ENCODE results near the gene PDE4D.
A peak's percentile ranks its signal among the peaks of the same experiment; 100 is the strongest.
"Not testable (repeated sequence)": the region's sequence is repeated elsewhere in the genome, so short reads cannot be mapped to it uniquely, and the experiment has no call there.

Gene PDE4D

DNA sequence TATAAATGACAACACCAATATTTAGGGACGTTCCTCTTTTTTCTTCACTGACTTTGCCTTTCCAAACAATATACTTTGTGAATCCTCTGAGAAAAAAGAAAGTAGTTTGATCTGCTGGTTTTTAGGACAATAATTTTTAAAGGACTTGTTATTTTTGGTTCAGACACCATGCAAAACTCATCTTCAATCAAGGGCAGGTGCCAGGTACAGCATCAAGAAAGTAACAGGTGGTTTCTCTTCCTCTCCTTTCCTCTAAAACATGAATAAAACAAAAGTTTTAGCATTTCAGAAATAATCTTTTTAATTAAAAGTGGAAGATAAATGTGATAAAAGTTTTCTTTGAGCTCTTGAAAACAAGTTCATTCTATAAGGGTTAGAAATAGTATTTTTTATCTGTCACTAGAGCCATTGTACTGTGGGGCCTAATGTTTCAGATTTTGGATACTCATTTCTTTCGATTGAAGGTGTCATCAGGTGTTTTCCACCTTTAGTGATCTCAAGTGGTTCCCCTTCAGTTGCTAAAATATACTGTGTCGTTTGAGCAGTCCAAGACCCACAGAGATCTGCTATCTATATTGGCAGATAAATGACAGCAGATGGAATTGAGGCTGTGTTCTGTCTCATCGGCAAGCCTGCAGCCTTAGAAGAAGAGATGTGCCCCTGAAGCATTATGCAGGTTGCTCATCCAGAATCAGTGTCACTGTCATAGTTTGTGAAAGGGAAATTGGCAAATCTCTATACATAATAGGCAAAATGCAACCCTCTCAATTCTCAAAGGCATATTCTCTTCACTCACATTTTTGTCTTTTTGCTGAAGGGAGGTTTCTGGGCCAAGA lies 499.7 kb downstream of the PDE4D start:
- no peak for DNase-seq

DNA sequence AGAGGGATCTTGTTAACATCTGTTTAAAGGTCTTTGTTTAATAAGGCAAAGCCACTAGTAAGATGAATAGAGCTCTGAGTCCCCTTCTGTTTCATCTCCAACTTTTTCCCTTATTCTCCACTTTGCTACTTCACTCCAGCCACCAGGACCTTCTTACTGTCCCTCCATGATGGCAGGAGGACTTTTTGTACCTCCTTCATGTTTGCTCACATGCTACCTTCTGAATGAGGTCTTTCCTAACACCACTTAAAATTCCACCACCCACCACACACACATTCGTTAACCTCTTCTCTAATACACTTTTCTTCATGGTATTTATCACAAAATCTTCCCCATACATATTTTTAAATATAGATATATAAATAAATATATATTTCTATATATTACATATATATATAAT lies 501.9 kb downstream of the PDE4D start:
- DNase-seq = peak; percentile 51

DNA sequence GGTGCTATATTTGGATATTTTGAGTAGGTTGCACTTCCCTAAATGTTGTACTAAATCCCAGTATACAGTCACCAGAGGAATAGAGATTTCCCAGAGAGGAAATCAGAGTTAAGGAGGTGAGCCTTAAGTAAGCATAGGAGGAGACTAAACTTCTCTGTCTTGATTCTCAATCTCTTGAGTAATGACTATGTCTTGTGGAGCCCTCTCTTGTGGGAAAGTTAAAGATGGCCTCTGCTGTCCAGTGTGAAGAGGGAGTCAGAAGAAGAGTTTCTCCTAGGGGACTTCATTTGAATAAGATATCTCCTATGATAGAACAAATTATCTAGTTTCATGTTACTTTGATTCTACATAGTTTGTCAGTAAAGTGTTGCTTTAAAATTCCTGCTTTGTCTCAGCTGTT lies 502.5 kb downstream of the PDE4D start:
- peak; percentile 41 for DNase-seq

DNA sequence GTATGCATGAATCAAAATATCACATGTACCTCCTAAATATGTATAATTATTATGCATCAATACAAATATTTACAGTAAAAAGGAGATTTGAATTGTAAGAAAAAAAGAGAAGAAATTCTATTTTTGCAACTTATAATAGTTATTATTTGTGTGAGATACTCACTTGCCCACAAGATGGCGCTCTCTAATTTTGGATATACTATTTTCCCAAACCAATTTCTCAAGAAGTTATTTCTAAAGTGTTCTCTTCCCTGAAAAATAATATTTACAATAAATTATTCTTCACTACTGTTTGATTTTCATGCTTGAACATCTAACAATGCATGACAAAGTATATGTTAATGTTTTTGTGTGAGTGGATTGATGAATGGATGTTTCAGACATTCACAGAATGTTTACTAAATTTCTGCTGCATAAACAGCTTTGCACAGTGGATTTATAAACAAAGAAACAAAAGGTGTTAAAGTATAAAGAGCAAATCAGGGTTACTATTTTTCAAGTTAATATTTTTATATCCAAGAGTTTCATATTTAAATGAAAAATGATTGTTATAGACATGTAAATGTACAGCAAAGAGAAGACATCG lies 503.4 kb downstream of the PDE4D start:
- peak; percentile 44 for DNase-seq

DNA sequence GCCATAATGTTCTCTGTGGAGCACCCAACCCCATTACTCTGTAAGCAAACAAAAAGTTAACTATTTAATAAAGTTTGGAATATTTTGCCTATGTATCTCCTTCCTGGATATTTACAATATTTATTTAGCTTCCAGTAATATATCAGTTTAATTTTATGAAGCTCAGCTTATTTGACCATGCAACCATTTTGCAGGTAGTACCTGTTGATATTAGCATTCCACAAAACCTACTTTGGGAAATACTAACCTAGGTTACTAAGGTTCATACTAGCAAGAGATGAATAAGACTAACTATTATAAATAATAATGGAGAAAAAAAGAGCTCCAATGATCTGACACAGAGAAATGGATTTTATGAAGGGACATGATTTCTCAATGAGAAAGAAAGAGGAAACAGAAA lies 506.4 kb downstream of the PDE4D start:
- no peak for DNase-seq

DNA sequence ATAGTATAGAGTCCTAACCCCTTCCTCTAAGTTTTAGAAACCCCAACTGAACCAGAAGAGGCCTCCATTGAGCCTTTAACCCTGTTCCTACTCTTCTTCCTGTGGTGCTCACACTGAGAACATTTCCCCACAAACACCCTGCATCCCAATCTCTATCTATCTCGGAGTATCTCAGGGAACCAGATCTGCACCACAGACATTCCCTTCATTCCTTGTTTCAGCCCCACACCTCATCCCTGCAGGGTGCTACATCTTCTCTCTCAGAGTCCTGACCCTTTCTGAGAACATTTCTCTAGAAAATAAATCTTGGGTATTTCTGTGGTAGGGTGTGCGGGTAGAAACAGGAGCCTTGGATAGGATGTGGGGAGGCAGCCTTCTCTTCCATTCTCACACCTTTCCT lies 507.8 kb downstream of the PDE4D start:
- no peak for DNase-seq

DNA sequence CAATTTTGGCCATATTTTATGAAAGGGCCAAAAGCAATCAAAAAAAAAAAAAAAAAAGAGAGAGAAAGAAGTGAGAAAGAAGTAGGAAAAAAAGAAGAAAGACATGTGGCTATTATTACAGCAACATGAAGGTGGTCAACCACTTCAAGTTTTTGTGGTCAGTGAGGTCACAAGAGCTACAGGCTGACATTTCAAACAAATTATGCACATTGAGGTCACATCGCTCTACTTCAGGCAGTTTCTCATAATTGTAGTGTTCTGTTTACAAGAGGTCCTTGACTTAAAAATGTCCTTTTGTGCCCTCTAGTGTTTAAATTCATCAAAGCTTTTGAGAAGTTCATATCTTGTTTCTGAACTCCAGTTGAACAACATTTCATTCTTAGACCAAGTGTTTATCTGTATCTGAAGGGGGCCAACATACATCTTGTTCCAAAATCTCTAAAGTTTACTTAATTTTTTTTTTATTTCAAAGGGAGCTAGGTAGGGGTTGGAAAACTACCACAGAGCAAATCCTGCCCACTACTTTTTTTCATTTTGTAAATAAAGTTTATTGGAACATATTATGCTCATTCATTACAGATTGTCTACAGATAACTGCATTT lies 513.1 kb downstream of the PDE4D start:
- DNase-seq = peak; percentile 69

DNA sequence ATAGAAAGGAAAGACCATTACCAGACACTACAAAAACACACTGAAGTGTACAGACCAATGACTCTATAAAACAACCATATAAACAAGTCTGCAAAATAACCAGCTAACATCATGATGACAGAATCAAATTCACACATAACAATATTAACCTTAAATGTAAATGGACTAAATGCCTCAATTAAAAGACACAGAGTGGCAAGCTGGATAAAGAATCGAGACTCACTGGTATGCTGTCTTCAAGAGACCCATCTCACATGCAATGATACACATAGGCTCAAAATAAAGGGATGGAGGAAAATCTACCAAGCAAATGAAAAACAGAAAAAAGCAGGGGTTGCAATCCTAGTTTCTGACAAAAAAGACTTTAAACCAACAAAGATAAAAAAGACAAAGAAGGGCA lies 519.5 kb downstream of the PDE4D start:
- DNase-seq = not testable (repeated sequence)

DNA sequence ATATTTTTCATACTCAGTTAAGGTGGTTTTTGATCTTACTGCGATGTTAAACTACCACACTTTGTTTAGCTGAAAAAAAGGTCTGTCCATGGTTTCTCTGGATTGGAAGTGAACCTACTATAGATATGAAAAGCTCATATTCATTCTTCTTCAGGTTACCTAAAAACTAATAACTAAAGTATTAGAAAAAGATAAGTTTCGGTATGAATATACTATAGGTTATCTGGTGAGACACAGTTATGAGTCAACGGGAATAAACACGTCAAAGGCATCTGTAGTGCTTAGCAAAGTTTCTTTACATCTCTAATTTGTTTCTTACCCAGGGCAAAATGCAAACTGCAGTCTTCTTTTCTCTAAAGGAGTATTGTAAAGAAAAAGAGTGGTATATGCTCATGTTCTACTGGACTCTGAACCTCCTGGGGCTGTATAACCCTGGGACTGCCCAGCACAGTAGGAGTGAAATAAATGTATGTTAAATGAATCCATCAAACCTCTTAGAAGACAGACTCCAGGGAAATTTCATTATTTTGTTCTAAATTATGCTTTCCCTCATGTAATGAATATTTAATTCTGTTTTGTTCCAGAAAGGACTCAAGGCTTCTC lies 521.9 kb downstream of the PDE4D start:
- no peak for DNase-seq

DNA sequence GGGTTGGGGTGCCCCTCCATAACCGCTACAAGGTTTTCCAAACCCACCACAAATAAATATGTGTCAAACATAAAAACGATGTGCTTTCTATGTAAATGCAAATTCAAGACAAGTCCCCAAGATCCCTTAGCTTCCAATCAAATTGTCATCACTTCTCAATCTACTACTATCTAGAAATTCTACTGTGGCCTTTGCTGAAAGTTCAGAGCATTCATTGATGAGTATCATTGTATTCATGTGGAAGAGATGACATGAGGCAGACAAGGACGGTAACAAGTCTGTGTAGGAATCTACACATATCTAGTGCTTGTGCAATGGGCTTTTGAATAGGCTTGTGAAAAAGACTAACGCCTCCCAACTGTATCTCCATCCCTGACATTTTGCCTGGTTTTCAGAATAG lies 524.6 kb downstream of the PDE4D start:
- DNase-seq = no peak

DNA sequence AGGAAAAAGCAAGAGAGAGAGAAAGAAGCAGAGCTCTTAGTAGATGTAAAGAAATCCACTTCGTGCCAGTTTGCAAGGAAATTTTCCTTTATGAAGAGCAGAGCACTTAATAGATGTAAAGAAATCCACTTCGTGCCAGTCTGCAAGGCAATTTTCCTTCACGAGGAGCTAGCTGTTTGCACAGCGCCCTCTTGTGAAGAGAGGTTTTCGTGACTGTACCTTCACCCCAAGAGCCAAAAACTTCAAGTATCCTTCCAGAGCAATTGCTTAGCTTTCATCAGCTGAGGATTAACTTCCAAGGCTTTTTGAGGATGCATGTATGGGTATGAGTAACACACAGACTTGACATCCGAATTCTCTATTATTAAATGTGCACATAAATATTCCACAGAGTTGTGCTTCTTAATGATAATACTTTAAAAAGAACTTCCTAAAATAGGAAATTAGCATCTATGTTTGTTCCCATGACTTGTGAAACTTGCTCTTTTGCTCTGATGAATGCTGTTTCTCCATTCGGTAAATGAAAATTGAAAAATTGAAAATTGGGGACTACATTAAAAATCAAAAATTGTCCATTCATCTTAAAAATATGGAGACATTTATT lies 525.6 kb downstream of the PDE4D start:
- DNase-seq = peak; percentile 79

DNA sequence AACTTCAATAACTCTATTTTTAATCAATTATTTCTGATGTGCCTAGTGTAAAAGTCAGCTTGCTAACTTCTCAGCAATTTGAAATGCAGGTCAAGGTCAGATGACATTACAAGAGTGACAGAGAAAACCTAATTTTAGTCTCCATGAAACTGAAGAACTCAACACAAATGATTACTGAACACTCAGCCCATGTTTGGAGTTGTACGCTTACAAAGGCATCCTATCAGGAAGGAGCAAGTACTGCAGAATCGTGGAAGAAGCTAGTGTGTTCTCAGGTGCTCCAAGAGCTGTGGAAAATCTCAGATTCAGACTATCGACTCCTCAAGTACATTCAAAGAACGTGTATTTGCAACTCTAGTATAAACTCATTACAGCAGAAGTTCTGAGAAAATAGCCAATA lies 526.7 kb downstream of the PDE4D start:
- DNase-seq = no peak

DNA sequence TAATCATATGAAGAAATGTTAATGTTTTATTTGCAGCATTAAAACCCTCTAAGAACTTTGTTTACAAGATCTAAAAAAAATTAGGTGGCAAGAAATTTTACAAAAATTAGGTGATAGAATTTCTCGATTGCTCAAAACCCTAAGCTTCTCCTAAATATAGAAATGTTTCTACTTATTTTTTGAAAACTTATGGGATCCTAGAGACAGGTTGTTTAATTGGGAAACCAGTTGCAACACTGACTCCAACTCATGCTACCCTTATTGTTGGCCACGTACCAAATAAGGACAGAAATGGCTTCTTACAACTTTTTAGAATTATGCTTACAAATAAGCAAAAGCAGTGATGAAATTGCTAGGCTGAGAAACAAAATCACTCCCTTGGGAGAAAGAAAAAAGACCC lies 531.1 kb downstream of the PDE4D start:
- DNase-seq = no peak

DNA sequence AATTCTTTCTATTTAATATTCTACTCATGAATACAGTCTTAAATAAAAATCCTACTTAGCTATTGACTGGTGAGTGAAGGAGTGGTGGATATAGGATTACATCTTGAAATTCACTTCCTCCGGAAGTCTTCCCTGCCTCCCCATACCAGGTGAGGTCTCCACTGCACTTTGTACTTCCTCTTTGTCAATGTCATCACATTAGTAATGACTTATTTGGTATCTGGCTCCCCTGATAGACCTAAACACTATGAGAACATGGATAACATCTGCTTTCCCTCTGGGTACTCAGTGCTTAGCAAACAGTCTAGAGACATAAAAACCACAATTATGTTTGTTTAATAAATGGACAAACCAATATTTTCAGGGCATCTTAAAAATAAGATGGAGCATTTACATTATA lies 532.1 kb downstream of the PDE4D start:
- peak; percentile 17 for DNase-seq

DNA sequence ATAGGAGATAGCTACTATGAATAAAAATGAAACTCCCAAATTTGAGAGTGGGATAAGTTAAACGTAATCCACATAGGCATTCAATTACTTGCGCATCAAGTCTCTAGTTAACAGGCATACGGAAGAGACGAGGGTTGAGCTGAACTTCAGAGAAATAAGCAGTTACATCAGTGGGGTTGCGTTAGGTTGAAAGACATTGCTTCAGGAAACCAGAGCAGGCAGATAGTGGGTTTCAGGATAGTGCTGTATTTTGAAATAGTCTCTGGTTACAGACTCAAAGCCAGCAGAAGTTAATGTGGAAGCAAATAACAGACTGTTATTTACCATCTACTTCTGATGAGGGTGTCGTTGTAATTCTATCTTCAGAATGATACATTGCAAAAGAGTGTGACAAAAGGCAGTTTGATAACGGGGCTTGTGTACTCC lies 533.4 kb downstream of the PDE4D start:
- peak; percentile 12 for DNase-seq

DNA sequence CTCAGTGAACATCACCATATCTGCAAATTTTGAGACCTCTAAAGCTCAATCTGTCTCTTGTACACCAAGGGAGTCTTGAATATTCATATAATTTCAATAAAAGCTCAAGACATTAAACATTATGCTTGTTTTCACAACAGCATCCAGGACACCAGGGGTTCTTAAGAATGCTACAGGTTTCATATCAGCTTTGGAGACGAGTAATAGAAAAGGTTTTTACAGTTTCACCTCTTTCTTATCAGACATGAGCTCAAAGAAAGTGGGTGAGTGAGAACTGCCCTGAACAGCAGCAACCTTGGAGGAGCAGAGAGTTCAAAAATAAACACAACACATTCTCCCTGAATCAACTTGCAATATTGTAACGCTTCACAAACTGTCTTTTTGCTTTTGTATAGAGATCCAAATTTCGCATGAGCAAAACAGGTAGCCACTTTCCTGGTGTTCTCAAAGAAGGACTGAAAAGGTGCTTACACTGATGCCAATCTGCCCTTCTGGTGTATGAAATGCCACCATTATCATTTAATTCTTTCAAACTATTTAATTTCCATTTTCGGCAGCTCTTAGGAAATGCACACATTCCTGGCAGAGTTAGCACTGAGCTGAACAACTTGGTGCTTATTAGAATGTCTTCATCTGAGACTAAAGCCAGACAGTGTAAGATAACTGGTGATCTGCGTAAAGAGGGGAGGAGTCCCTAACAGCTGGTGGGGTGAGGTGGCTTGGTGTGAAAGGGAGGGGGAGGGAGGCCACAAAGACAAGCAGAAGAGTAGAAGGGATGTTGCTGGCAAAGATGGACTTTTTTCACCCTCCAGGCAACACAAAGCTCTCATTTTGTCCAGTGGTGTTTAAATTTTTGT lies 535.3 kb downstream of the PDE4D start:
- peak; percentile 80 for DNase-seq

DNA sequence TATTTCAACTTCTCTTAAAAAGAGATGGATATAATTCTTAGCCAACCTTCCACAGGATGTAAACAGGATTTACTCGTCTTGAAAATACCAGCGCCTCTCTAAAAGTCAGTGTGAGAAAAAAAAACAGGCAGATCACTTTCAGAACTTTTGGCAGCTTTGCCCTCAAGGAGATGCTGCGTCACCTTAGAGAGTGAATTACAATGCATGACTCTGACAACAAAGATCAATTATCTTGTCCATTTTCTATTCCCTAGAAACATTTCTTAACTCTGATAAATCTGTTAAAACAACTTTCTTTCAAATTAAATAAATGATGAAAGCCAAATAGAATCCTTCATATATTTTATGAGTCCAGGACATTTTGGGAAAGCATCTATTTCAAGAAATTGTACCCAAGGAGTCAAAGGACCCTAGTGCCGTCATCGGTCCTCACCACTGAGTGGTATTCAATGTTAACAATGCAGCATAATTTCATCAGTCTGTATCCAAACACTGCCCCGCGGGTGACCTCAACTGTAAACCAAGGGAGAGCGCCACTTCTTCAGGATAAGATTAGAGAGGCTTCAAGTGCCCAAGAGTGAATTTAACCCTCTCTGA lies 536.0 kb downstream of the PDE4D start:
- DNase-seq = peak; percentile 70

DNA sequence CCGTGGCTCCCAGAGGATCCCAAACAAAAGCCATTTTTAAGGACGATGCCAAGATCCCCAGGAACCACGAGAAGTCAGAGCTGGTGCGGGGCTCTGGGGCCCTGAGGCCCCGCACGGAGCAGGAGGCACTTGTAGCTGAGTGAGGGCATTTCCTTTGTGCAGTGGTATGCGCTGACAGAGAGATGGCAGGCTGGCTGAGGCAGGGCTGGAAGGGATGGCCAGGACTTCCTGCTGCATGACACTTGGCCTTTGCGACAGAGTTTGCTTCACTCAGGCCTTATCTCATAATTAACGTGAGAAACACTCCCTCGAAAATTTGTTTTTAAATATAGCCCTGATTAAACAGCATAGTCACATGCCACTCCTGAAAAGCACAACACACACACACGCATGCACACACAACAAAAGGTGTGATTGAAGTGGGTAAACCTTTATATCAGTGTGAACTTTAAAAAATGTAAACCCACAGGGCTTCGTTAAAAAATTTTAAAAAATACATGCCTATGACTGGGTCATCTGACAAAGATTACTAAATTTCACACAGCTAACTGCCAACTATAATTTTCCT lies 536.6 kb downstream of the PDE4D start:
- DNase-seq = peak; percentile 39

DNA sequence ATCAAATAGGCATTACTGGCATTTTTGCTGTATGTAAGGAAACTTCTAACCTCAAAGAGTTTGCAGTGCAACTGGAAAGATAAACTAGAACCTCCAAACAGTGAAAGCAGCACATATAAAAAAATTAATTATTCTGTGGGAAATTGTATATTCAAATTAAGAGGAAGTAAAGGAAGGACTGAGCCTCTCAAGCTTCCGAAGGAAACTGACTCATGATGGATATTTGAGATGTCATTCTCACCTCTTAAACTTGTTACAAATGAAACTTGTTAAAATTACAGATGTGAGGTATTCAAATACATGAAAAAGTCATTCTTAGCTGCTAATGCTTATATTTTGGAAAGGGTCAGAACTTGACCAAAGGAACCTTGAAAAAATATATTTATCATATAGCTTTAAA lies 538.7 kb downstream of the PDE4D start:
- no peak for DNase-seq

DNA sequence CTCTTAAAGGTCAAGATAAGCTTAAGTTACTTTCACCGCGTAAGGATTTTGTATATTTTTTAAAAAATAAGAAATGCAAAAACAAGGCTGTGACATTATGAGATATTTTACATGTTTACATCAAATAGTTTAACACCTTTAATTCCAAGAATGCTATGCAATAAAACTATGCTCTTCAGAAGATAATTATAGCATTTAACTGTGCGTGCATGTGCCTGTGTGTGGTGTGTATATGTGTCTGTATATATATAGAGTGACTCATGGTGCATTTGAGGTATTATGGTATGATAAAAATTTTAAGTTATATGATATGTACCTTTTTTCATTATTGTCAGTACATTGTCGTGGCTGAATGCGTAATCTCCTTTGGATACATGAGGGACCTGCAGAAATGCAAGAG lies 539.3 kb downstream of the PDE4D start:
- no peak for DNase-seq

DNA sequence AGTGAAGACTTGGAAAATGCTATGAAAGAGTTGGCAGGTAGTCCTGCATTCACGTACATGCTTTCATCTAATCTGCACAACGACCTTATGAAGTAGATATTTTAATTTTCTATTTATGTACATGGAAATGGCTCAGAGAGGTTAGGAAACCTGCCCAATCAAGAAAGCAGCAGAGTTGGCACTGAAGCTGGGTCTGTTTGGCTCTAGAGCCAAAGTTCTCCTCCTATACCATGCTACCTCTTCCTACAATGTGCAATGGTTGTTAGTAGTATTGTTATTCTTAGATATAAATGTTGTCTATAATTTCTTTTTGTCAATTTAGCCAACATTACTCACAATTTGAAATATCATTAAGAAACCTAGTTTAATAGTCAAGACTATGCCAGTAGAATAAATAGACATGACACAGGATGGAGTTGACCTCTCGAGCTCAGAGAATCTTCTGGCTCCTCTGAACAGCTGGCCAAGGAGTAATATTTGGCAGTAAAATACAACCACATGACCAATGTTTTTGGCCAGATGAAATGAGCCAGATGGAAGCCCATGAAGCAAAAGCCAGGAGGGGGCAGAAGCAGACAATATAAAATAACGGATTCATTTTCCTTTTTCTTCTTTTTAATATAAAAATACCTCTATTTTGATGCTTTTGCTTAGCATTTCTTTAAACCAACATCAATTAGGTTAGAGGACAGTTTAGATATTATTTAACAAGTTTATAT lies 542.3 kb downstream of the PDE4D start:
- DNase-seq = no peak

Data from NCI-H82 (cell line).